Progenitor cell of endocrine pancreas (in vitro differentiated cells): ENCODE measurements around the gene KLHL3. TPM values are rescaled to one million over a fixed set of nuclear protein-coding genes. Genes with fewer than 3 reads are reported as not detected.

Experiments
- DNase-seq: peaks from one replicate; pipeline ENCODE4 v3.0.0; 2021; ENCODE audit warnings: low spot score; ENCODE audit not compliant: unreplicated experiment
- H3K27ac Mint-ChIP-seq: 2 replicates; pipeline ENCODE4 v1.8.0; 2021; ENCODE audit warnings: mild to moderate bottlenecking, moderate library complexity, mixed read lengths
- H3K27me3 Mint-ChIP-seq: 2 replicates; pipeline ENCODE4 v1.8.0; 2021; ENCODE audit warnings: mixed read lengths
- H3K36me3 Mint-ChIP-seq: 2 replicates; pipeline ENCODE4 v1.8.0; 2022; ENCODE audit warnings: mixed read lengths; ENCODE audit not compliant: insufficient read depth
- H3K4me1 Mint-ChIP-seq: 2 replicates; pipeline ENCODE4 v1.8.0; 2021; ENCODE audit warnings: low read depth, mixed read lengths
- H3K4me3 Mint-ChIP-seq: 2 replicates; pipeline ENCODE4 v1.8.0; 2021; ENCODE audit warnings: low read depth, mild to moderate bottlenecking, moderate library complexity, mixed read lengths
- H3K9me3 Mint-ChIP-seq: 2 replicates; pipeline ENCODE4 v1.8.0; 2021; ENCODE audit warnings: low read depth, mixed read lengths
- CTCF ChIP-seq: fragments of 200-600 bp; sonication (generic); IDR thresholded peaks from one replicate; pipeline ENCODE4 v1.5.0; 2021; ENCODE audit warnings: antibody characterized with exemption, mild to moderate bottlenecking; ENCODE audit not compliant: unreplicated experiment
- total RNA-seq: library from RNA; stranded (reverse); gene quantifications from 2 replicates; pipeline ENCODE4 v1.2.1, GENCODE V29; 2021

Gene KLHL3
- total RNA-seq, 1 donor from 2014 or later = 34.7 TPM

GRCh38 chr5:137596941-137597340, 138.9 kb downstream of the KLHL3 start:
- no peak for TF ChIP-seq CTCF
- no peak overlapping the region for H3K27ac Mint-ChIP-seq
- H3K27me3 Mint-ChIP-seq = peaks cover 52% of the 10 kb centered on the region
- no peak for DNase-seq
- no peaks in the 10 kb centered on the region for H3K9me3 Mint-ChIP-seq
- H3K36me3 Mint-ChIP-seq = no peaks in the 10 kb centered on the region
- H3K4me3 Mint-ChIP-seq = no peak overlapping the region
- H3K4me1 Mint-ChIP-seq = no peaks in the 10 kb centered on the region

GRCh38 chr5:137595396-137596079, 140.4 kb downstream of the KLHL3 start:
- Mint-ChIP-seq H3K27ac (no peak overlapping the region), H3K9me3 (no peaks in the 10 kb centered on the region), H3K4me3 (no peak overlapping the region), H3K36me3 (no peaks in the 10 kb centered on the region), H3K4me1 (no peaks in the 10 kb centered on the region), H3K27me3 (peaks cover 52% of the 10 kb centered on the region)
- DNase-seq = no peak
- no peak for TF ChIP-seq CTCF

- Mint-ChIP-seq H3K27me3 (peaks cover 49% of the 10 kb centered on the region), H3K4me1 (no peaks in the 10 kb centered on the region), H3K36me3 (no peaks in the 10 kb centered on the region), H3K27ac (no peak overlapping the region), H3K4me3 (no peak overlapping the region), H3K9me3 (no peaks in the 10 kb centered on the region)
- DNase-seq = no peak
- TF ChIP-seq CTCF = no peak
Observed at GRCh38 chr5:137594717-137595116, 141.2 kb downstream of the KLHL3 start.

- no peaks in the 10 kb centered on the region for H3K36me3 Mint-ChIP-seq
- no peak overlapping the region for H3K4me3 Mint-ChIP-seq
- no peaks in the 10 kb centered on the region for H3K4me1 Mint-ChIP-seq
- DNase-seq = no peak
- TF ChIP-seq CTCF = no peak
- H3K27ac Mint-ChIP-seq = no peak overlapping the region
- peaks cover under 1% of the 10 kb centered on the region for H3K9me3 Mint-ChIP-seq
- peaks cover 49% of the 10 kb centered on the region for H3K27me3 Mint-ChIP-seq
Observed at GRCh38 chr5:137592317-137592716, 143.6 kb downstream of the KLHL3 start.

GRCh38 chr5:137589185-137589584, 146.7 kb downstream of the KLHL3 start:
- no peaks in the 10 kb centered on the region for H3K36me3 Mint-ChIP-seq
- no peak overlapping the region for H3K4me3 Mint-ChIP-seq
- no peaks in the 10 kb centered on the region for H3K4me1 Mint-ChIP-seq
- no peak for DNase-seq
- TF ChIP-seq CTCF = no peak
- peaks cover 14% of the 10 kb centered on the region for H3K9me3 Mint-ChIP-seq
- no peak overlapping the region for H3K27ac Mint-ChIP-seq
- H3K27me3 Mint-ChIP-seq = peaks cover 27% of the 10 kb centered on the region
